Measurements from ENCODE around the gene VARS2.
"Not testable (repeated sequence)": the region's sequence is repeated elsewhere in the genome, so short reads cannot be mapped to it uniquely, and the experiment has no call there.

DNA sequence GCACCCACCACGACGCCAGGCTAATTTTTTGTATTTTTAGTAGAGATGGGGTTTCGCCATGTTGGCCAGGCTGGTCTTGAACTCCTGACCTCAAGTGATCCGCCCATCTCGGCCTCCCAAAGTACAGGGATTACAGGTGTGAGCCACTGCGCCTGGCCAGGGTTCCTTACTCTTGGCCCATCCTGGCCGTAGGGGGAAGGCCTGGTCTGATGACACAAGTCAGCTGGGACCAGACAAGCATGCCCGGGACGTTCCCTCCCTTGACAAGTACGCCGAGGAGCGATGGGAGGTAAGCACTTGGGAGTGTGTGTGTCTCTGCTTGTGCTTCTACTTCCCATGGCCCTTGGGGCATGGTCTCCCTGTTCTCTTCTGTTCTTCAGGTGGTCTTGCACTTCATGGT is 3.6 kb upstream of the VARS2 start:
- TF ChIP-seq, protein P1, sequence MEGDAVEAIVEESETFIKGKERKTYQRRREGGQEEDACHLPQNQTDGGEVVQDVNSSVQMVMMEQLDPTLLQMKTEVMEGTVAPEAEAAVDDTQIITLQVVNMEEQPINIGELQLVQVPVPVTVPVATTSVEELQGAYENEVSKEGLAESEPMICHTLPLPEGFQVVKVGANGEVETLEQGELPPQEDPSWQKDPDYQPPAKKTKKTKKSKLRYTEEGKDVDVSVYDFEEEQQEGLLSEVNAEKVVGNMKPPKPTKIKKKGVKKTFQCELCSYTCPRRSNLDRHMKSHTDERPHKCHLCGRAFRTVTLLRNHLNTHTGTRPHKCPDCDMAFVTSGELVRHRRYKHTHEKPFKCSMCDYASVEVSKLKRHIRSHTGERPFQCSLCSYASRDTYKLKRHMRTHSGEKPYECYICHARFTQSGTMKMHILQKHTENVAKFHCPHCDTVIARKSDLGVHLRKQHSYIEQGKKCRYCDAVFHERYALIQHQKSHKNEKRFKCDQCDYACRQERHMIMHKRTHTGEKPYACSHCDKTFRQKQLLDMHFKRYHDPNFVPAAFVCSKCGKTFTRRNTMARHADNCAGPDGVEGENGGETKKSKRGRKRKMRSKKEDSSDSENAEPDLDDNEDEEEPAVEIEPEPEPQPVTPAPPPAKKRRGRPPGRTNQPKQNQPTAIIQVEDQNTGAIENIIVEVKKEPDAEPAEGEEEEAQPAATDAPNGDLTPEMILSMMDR (IDR thresholded peaks at IDR 0.05): not testable (repeated sequence)
- TF ChIP-seq POLR2AphosphoS5, POLR2A, EP300 (IDR thresholded peaks at IDR 0.05): not testable (repeated sequence)
